HepG2 (cell line): Measurements from ENCODE around the gene SNX15. TPM values are rescaled to one million over a fixed set of nuclear protein-coding genes. Genes with fewer than 3 reads are reported as not detected.

ENCODE experiments used
- ATAC-seq: fragments of 200-7000 bp; cut with Tn5 transposase; 3 replicates; pipeline ENCODE4 v1.9.1; 2020; ENCODE audit warnings: mild to moderate bottlenecking, moderate library complexity
- BruUV-seq: library from RNA; stranded (reverse); fragments of 400-500 nt; replicated peaks from 2 replicates; lab custom pipeline; 2021; lab: Mats Ljungman, UMichigan
- CTCF ChIA-PET: fragments of 300-600 bp; formaldehyde crosslinking; extraction: SDS; loops from one replicate; lab custom pipeline; 2021; ENCODE audit warnings: low total read pairs, inconsistent platforms, low intra/inter-chr PET ratio; lab: Yijun Ruan, JAX
- POLR2A ChIA-PET: fragments of 350-600 bp; sonication (Branson Sonifier 250); formaldehyde crosslinking; loops from one replicate; lab custom pipeline; 2020; ENCODE audit warnings: antibody characterized with exemption, inconsistent platforms; lab: Yijun Ruan, JAX
- DNase-seq: peaks from one replicate; pipeline ENCODE4 v3.0.0-alpha.2; 2015; ENCODE audit warnings: low spot score
- FAIRE-seq: peaks from 3 replicates; lab custom pipeline; 2011; peaks lifted over from hg19 to GRCh38; lab: Jason Lieb, UNC
- H2AFZ ChIP-seq: one replicate; pipeline ENCODE4 v1.6.1; 2011; ENCODE audit warnings: low read length, inconsistent platforms
- H3K27ac ChIP-seq: fragments of 300-600 bp; 3 replicates; pipeline ENCODE4 v1.8.0; 2011; ENCODE audit warnings: mixed run types, mild to moderate bottlenecking, mixed read lengths, low read length, inconsistent platforms; ENCODE audit not compliant: insufficient read depth; ENCODE audit errors: extremely low read length
- H3K27me3 ChIP-seq, 2 experiments: fragments of 200-600 bp in 1 of 2; 2 replicates in 1 of 2; 3 replicates in 1 of 2; pipeline versions ENCODE4 v1.6.0 to v1.8.0; 2011; ENCODE audit warnings: low read length in 2 of 2, mild to moderate bottlenecking in 2 of 2, moderate library complexity in 2 of 2, inconsistent platforms in 1 of 2; ENCODE audit not compliant: insufficient read depth in 2 of 2, control insufficient read depth in 1 of 2
- H3K36me3 ChIP-seq, 2 experiments: fragments of 200-600 bp in 1 of 2; replicated peaks in 1 of 2; 2 replicates in 1 of 2; 3 replicates in 1 of 2; pipeline versions ENCODE4 v1.5.1 to v1.8.0; 2011; ENCODE audit warnings: low read length in 2 of 2, inconsistent platforms in 1 of 2; ENCODE audit not compliant: insufficient read depth in 2 of 2, control insufficient read depth in 1 of 2
- H3K4me1 ChIP-seq: 2 replicates; pipeline ENCODE4 v1.5.1; 2012; ENCODE audit warnings: low read length, inconsistent platforms; ENCODE audit not compliant: insufficient read depth
- H3K4me2 ChIP-seq: 2 replicates; pipeline ENCODE4 v1.6.0; 2011; ENCODE audit warnings: low read depth, low read length, inconsistent platforms
- H3K4me3 ChIP-seq, 3 experiments: fragments of 200-600 bp in 1 of 3; sonication (generic), shearing (Covaris generic) in 1 of 3; replicated peaks in 1 of 3; 2 replicates each; pipeline ENCODE4 v1.5.1; 2011 to 2016; ENCODE audit warnings: low read length in 3 of 3, inconsistent platforms in 2 of 3, low read depth in 2 of 3, mild to moderate bottlenecking in 2 of 3, control low read depth in 1 of 3, mixed read lengths in 1 of 3; ENCODE audit not compliant: insufficient read depth in 1 of 3
- H3K79me2 ChIP-seq: one replicate; pipeline ENCODE4 v1.6.1; 2011; ENCODE audit warnings: low read length, inconsistent platforms; ENCODE audit not compliant: insufficient read depth
- H3K9ac ChIP-seq: 2 replicates; pipeline ENCODE4 v1.6.0; 2011; ENCODE audit warnings: mild to moderate bottlenecking, low read depth, low read length, inconsistent platforms; ENCODE audit not compliant: insufficient read depth
- H3K9me3 ChIP-seq: 2 replicates; pipeline ENCODE4 v1.5.1; 2012; ENCODE audit warnings: mild to moderate bottlenecking, low read length
- H4K20me1 ChIP-seq: 2 replicates; pipeline ENCODE4 v1.6.0; 2011; ENCODE audit warnings: inconsistent platforms, mild to moderate bottlenecking, low read length, moderate library complexity; ENCODE audit not compliant: insufficient read depth
- ATM ChIP-seq: fragments of 450-650 bp; IDR thresholded peaks from 2 replicates; pipeline ENCODE4 v1.7.1; 2017; ENCODE audit warnings: mild to moderate bottlenecking, borderline replicate concordance
- KDM5B ChIP-seq: sonication (generic); formaldehyde crosslinking; IDR thresholded peaks from 2 replicates; pipeline ENCODE4 v1.4.0; 2020; ENCODE audit warnings: missing genetic modification reagents, mild to moderate bottlenecking, borderline replicate concordance
- XRCC5 ChIP-seq: fragments of 200-400 bp; formaldehyde crosslinking; optimal IDR thresholded peaks from 2 replicates; pipeline ENCODE3; 2017; ENCODE audit warnings: mild to moderate bottlenecking, low read length
- ZBTB33 ChIP-seq: sonication (generic); formaldehyde crosslinking; IDR thresholded peaks from 2 replicates; pipeline ENCODE4 v1.4.0; 2020; ENCODE audit warnings: missing genetic modification reagents
- ZBTB44 ChIP-seq: sonication (generic); formaldehyde crosslinking; IDR thresholded peaks from 2 replicates; pipeline ENCODE4 v1.4.0; 2020; ENCODE audit warnings: missing genetic modification reagents
- ZNF263 ChIP-seq: sonication (generic); formaldehyde crosslinking; IDR thresholded peaks from 2 replicates; pipeline ENCODE4 v1.4.0; 2020; ENCODE audit warnings: missing genetic modification reagents
- ZNF687 ChIP-seq: sonication (generic); formaldehyde crosslinking; IDR thresholded peaks from 2 replicates; pipeline ENCODE4 v1.5.1; 2020; ENCODE audit warnings: mild to moderate bottlenecking, missing genetic modification reagents, moderate library complexity
- WGBS: methylation state at CpG from one replicate; pipeline ENCODE4 v1.1.6; 2017; ENCODE audit warnings: low lambda C conversion rate; 5-methylcytosine and 5-hydroxymethylcytosine counted together
- in situ Hi-C: cut with HindIII; loops from 2 replicates; pipeline ENCODE4 v1.10.0; 2017; ENCODE audit warnings: low pct_unique_long_range_greater_than_20kb; ENCODE audit not compliant: extremely low pct_ligation_motif_present
- intact Hi-C: fragments of 100-400 bp; cut with micrococcal nuclease; formaldehyde crosslinking; loops from one replicate; pipeline ENCODE4 v1.10.0; 2022; ENCODE audit not compliant: unreplicated experiment
- polyA plus RNA-seq, 8 experiments: library from polyadenylated mRNA; depleted of rRNA in 3 of 8; stranded (reverse) in 7 of 8; unstranded in 1 of 8; fragments of >200 nt; fragmentation: Illumina TruSeq in 4 of 8; extraction: Trizol in 4 of 8; gene quantifications; 2 replicates each; pipeline versions ENCODE4 v1.2.1 to v1.2.3, GENCODE V29; 2011 to 2016; ENCODE audit warnings: low read depth in 4 of 8, missing spikeins in 1 of 8, mixed read lengths in 1 of 8; ENCODE audit not compliant: insufficient read depth in 1 of 8
- total RNA-seq, 5 experiments: library from RNA; depleted of rRNA; stranded (reverse); fragments of >200 nt; fragmentation: Illumina TruSeq; extraction: Trizol; gene quantifications; 2 replicates each; pipeline ENCODE4 v1.2.3, GENCODE V29; 2016; ENCODE audit warnings: low read depth in 1 of 5
- TF ChIP-seq, protein P1 (sequence below): sonication (generic); formaldehyde crosslinking; IDR thresholded peaks from 2 replicates; pipeline ENCODE4 v1.4.0; 2020; ENCODE audit warnings: missing genetic modification reagents
- TF ChIP-seq, protein P2 (sequence below): IDR thresholded peaks from 2 replicates; pipeline ENCODE4 v1.6.1; 2016; ENCODE audit warnings: missing biosample characterization, missing genetic modification reagents, low read depth
- TF ChIP-seq, protein P3 (sequence below): sonication (generic); formaldehyde crosslinking; IDR thresholded peaks from 2 replicates; pipeline ENCODE4 v1.4.0; 2020; ENCODE audit warnings: missing genetic modification reagents, borderline replicate concordance

Gene SNX15
- total and polyA plus RNA-seq, 2 of the 13 experiments (the other 11 are each of a cell fraction or from before 2014, with no cell fraction given): 19.1 to 22.6 TPM

DNA sequence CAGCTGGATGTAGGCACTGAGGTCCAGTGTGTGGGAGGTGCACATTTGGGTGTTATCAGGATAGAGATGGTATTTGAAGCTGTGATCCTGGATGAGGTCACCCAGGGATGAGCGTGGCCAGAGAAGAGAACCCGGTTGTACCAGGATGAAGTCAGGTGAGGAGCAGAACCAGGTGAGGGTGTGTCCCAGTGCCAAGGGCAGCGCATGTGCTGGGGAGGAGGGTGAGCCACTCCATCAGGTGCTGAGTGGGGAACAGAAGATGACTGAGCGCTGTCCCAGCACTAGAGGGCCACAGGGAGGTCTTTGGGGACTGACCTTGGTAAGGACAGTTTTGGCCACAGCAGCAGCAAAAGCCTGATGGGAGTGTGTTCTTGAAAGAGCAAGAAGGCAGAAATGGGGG, 10.5 kb upstream of the SNX15 start:
- peak; percentile 13; the same call in 1 of the 3 replicates for ATAC-seq
- no peaks in the 10 kb centered on the region for H3K79me2 ChIP-seq
- no peak overlapping the region for H3K4me3 ChIP-seq
- no peak overlapping the region for H2AFZ ChIP-seq
- H3K4me1 ChIP-seq: peaks cover 52% of the 10 kb centered on the region
- FAIRE-seq: peak; percentile 36
- no peaks in the 10 kb centered on the region for H3K36me3 ChIP-seq
- WGBS: 57% methylated on average over 4 of the region's 4 CpGs
- no peaks in the 10 kb centered on the region for H4K20me1 ChIP-seq
- no peaks in the 10 kb centered on the region for H3K9me3 ChIP-seq
- DNase-seq: no peak
- no peak overlapping the region for H3K4me2 ChIP-seq
- H3K27ac ChIP-seq: no peak overlapping the region
- intact Hi-C loops (no loop called here), in situ Hi-C loops (no loop called here)
- no peaks in the 10 kb centered on the region for H3K27me3 ChIP-seq
- ChIA-PET POLR2A (no interaction called here), CTCF (no interaction called here)
- no TSS peak for BruUV-seq
- H3K9ac ChIP-seq: no peak overlapping the region
- TF ChIP-seq, protein P1, sequence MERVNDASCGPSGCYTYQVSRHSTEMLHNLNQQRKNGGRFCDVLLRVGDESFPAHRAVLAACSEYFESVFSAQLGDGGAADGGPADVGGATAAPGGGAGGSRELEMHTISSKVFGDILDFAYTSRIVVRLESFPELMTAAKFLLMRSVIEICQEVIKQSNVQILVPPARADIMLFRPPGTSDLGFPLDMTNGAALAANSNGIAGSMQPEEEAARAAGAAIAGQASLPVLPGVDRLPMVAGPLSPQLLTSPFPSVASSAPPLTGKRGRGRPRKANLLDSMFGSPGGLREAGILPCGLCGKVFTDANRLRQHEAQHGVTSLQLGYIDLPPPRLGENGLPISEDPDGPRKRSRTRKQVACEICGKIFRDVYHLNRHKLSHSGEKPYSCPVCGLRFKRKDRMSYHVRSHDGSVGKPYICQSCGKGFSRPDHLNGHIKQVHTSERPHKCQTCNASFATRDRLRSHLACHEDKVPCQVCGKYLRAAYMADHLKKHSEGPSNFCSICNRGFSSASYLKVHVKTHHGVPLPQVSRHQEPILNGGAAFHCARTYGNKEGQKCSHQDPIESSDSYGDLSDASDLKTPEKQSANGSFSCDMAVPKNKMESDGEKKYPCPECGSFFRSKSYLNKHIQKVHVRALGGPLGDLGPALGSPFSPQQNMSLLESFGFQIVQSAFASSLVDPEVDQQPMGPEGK (CRISPR knock-in tag): 0 out of 2 replicates have a peak, but pooled peaks have one; percentile 14
- 0 out of 2 replicates have a peak, but pooled peaks have one; percentile 43 for TF ChIP-seq ZBTB33 (CRISPR knock-in tag)
- TF ChIP-seq XRCC5: peak; percentile 24
- TF ChIP-seq ZNF263 (CRISPR knock-in tag): peak; percentile 96
- TF ChIP-seq ATM: no peak
- TF ChIP-seq ZNF687 (CRISPR knock-in tag): 0 out of 2 replicates have a peak, but pooled peaks have one; percentile 14
- TF ChIP-seq, protein P2, sequence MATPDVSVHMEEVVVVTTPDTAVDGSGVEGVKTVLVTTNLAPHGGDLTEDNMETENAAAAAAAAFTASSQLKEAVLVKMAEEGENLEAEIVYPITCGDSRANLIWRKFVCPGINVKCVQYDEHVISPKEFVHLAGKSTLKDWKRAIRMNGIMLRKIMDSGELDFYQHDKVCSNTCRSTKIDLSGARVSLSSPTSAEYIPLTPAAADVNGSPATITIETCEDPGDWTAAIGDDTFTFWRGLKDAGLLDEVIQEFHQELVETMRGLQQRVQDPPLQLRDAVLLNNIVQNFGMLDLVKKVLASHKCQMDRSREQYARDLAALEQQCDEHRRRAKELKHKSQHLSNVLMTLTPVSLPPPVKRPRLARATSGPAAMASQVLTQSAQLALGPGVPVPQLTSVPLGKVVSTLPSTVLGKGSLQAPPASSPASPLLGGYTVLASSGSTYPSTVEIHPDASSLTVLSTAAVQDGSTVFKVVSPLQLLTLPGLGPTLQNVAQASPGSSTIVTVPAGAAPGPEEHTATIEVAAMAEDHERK: no peak
- 0 out of 2 replicates have a peak, but pooled peaks have one; percentile 16 for TF ChIP-seq KDM5B (CRISPR knock-in tag)
- TF ChIP-seq ZBTB44 (CRISPR knock-in tag): no peak
- TF ChIP-seq, protein P3, sequence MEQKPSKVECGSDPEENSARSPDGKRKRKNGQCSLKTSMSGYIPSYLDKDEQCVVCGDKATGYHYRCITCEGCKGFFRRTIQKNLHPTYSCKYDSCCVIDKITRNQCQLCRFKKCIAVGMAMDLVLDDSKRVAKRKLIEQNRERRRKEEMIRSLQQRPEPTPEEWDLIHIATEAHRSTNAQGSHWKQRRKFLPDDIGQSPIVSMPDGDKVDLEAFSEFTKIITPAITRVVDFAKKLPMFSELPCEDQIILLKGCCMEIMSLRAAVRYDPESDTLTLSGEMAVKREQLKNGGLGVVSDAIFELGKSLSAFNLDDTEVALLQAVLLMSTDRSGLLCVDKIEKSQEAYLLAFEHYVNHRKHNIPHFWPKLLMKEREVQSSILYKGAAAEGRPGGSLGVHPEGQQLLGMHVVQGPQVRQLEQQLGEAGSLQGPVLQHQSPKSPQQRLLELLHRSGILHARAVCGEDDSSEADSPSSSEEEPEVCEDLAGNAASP: 0 out of 2 replicates have a peak, but pooled peaks have one; percentile 32
